Sigmoid colon (tissue), 4 donors: ENCODE measurements around the gene SLAMF7.

Experiments used
- EP300 ChIP-seq, 4 donors: sonication (generic); formaldehyde crosslinking; IDR thresholded peaks; one replicate each; pipeline ENCODE4 v1.6.1; 2017; ENCODE audit warnings: antibody characterized with exemption in 4 of 4
- TF ChIP-seq, protein P1 (sequence below), 4 experiments: fragments of 450-650 bp in 3 of 4; fragments of 200-600 bp in 1 of 4; IDR thresholded peaks; one replicate each; pipeline ENCODE4 v1.5.1; 2016 to 2019; ENCODE audit warnings: antibody characterized with exemption in 4 of 4, mild to moderate bottlenecking in 3 of 4, moderate library complexity in 2 of 4

GRCh38 chr1:160774886-160775719 is 36.1 kb downstream of the SLAMF7 start:
- TF ChIP-seq EP300 (IDR thresholded peaks at IDR 0.05) = no peak
- TF ChIP-seq, protein P1, sequence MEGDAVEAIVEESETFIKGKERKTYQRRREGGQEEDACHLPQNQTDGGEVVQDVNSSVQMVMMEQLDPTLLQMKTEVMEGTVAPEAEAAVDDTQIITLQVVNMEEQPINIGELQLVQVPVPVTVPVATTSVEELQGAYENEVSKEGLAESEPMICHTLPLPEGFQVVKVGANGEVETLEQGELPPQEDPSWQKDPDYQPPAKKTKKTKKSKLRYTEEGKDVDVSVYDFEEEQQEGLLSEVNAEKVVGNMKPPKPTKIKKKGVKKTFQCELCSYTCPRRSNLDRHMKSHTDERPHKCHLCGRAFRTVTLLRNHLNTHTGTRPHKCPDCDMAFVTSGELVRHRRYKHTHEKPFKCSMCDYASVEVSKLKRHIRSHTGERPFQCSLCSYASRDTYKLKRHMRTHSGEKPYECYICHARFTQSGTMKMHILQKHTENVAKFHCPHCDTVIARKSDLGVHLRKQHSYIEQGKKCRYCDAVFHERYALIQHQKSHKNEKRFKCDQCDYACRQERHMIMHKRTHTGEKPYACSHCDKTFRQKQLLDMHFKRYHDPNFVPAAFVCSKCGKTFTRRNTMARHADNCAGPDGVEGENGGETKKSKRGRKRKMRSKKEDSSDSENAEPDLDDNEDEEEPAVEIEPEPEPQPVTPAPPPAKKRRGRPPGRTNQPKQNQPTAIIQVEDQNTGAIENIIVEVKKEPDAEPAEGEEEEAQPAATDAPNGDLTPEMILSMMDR (IDR thresholded peaks at IDR 0.05) = no peak
